ENCODE data around the gene TMEM144. TPM values are rescaled to one million over a fixed set of nuclear protein-coding genes. Genes with fewer than 3 reads are reported as not detected.

The TMEM144 gene
- 10 to 100 TPM in 1 of 2 donors, 1 to 10 TPM in 1; 9.3 to 11.1 TPM for total RNA-seq
- long read RNA-seq, partial matches to known transcripts, result 0 of 4 reads
- long read RNA-seq, other reads (novel, unspliced or antisense), result 3 of 4 reads

GRCh38 chr4:158209825-158210807, at the start of gene TMEM144:
Gene TMEM144 (plus strand): TSS chr4:158210486. CDS start chr4:158212668, 2,182 bp downstream.
- ATAC-seq (peak; percentile 99), DNase-seq (peak; percentile 94)
- intact Hi-C loops (cut with DNase I), result no loop called here

- DNase-seq, result peak; percentile 58
- intact Hi-C loops (cut with DNase I), result no loop called here
- peak; percentile 49 to 90 for ATAC-seq
These were observed 48.5 kb upstream of the TMEM144 start for GRCh38 chr4:158161551-158162354.

- intact Hi-C loops (cut with DNase I), result no loop called here
- ATAC-seq, result no peak
- no peak for DNase-seq
These were observed 47.7 kb upstream of the TMEM144 start for GRCh38 chr4:158162631-158163030.

- no peak for DNase-seq
- intact Hi-C loops (cut with DNase I), result no loop called here
- no peak for ATAC-seq
These were observed 46.1 kb upstream of the TMEM144 start for GRCh38 chr4:158163941-158164767.

- intact Hi-C loops (cut with DNase I), result no loop called here
- DNase-seq (no peak), ATAC-seq (no peak)
These were observed 45.5 kb upstream of the TMEM144 start for GRCh38 chr4:158164768-158165213.

GRCh38 chr4:158166701-158167100, 43.6 kb upstream of the TMEM144 start:
- DNase-seq, result no peak
- intact Hi-C loops (cut with DNase I), result no loop called here
- no peak for ATAC-seq

GRCh38 chr4:158168606-158169005, 41.7 kb upstream of the TMEM144 start:
- no peak for DNase-seq
- no peak for ATAC-seq
- intact Hi-C loops (cut with DNase I), result no loop called here

- intact Hi-C loops (cut with DNase I), result no loop called here
- DNase-seq (no peak), ATAC-seq (peak in 1 of 2 donors; percentile 3)
These were observed 40.8 kb upstream of the TMEM144 start for GRCh38 chr4:158169506-158169905.

GRCh38 chr4:158169931-158170690, 40.2 kb upstream of the TMEM144 start:
- DNase-seq (no peak), ATAC-seq (peak; percentile 26 to 50)
- intact Hi-C loops (cut with DNase I), result loop anchor here (2.0 to 5.0 kb wide), 2 partner anchors 177 to 178 kb away; no protein-coding TSS in a partner anchor

- peak; percentile 42 to 81 for ATAC-seq
- intact Hi-C loops (cut with DNase I), result loop anchor here (2.0 to 5.0 kb wide), 2 partner anchors 178 to 179 kb away; no protein-coding TSS in a partner anchor
- DNase-seq, result peak; percentile 77
These were observed 39.4 kb upstream of the TMEM144 start for GRCh38 chr4:158170691-158171561.

- intact Hi-C loops (cut with DNase I), result loop anchor here in 1 of 2 donors (5.0 kb wide), 1 partner anchor 180 kb away; no protein-coding TSS in a partner anchor
- peak; percentile 48 to 64 for ATAC-seq
- DNase-seq, result no peak
These were observed 37.7 kb upstream of the TMEM144 start, which contains the start of gene GASK1B for GRCh38 chr4:158172261-158173258. Gene GASK1B (minus strand): TSS chr4:158173025. CDS start chr4:158171375, 1,650 bp downstream.

GRCh38 chr4:158176108-158176507, 34.2 kb upstream of the TMEM144 start:
- DNase-seq (no peak), ATAC-seq (peak in 1 of 2 donors; percentile 6)
- intact Hi-C loops (cut with DNase I), result no loop called here

GRCh38 chr4:158176776-158177175, 33.5 kb upstream of the TMEM144 start:
- DNase-seq, result no peak
- ATAC-seq, result no peak
- intact Hi-C loops (cut with DNase I), result no loop called here

GRCh38 chr4:158179465-158179864, 30.8 kb upstream of the TMEM144 start:
- no peak for ATAC-seq
- intact Hi-C loops (cut with DNase I), result no loop called here
- DNase-seq, result no peak

- DNase-seq, result no peak
- intact Hi-C loops (cut with DNase I), result no loop called here
- no peak for ATAC-seq
These were observed 28.4 kb upstream of the TMEM144 start for GRCh38 chr4:158181906-158182305.

GRCh38 chr4:158182736-158183135, 27.6 kb upstream of the TMEM144 start:
- intact Hi-C loops (cut with DNase I), result no loop called here
- peak in 1 of 2 donors; percentile 19 for ATAC-seq
- no peak for DNase-seq
